Testis (tissue), 2 donors: ENCODE results near the gene CLK2.
"Not testable (repeated sequence)": the region's sequence is repeated elsewhere in the genome, so short reads cannot be mapped to it uniquely, and the experiment has no call there.

Experiments used
- CTCF ChIP-seq, 3 experiments: fragments of 450-650 bp in 2 of 3; fragments of 200-600 bp in 1 of 3; sonication (generic) in 1 of 3; IDR thresholded peaks; one replicate each; pipeline ENCODE4 v1.5.1; 2016 to 2019; ENCODE audit warnings: antibody characterized with exemption in 3 of 3, mild to moderate bottlenecking in 2 of 3, moderate library complexity in 1 of 3
- POLR2A ChIP-seq: fragments of 450-650 bp; IDR thresholded peaks from one replicate; pipeline ENCODE4 v1.6.1; 2017; ENCODE audit warnings: antibody characterized with exemption, mild to moderate bottlenecking, moderate library complexity

GRCh38 chr1:155291006-155291405 is 17.7 kb upstream of the CLK2 start:
- not testable (repeated sequence) for TF ChIP-seq CTCF (IDR thresholded peaks at IDR 0.05); POLR2A
